Measurements from ENCODE around the gene VAV2.
"Not testable (repeated sequence)": the region's sequence is repeated elsewhere in the genome, so short reads cannot be mapped to it uniquely, and the experiment has no call there.

Gene VAV2

GRCh38 chr9:133778336-133779013 lies 213.6 kb downstream of the VAV2 start:
- DNase-seq, result peak; percentile 9

GRCh38 chr9:133777871-133778270 lies 214.3 kb downstream of the VAV2 start:
- DNase-seq, result peak; percentile 14

GRCh38 chr9:133777068-133777791 lies 214.9 kb downstream of the VAV2 start:
- peak; percentile 9 for DNase-seq

- DNase-seq, result peak; percentile 12
These were observed 215.9 kb downstream of the VAV2 start for GRCh38 chr9:133775951-133776905.

- no peak for DNase-seq
These were observed 216.8 kb downstream of the VAV2 start for GRCh38 chr9:133775291-133775690.

GRCh38 chr9:133774799-133775198 lies 217.3 kb downstream of the VAV2 start:
- DNase-seq, result peak; percentile 4

GRCh38 chr9:133773889-133774655 lies 218.1 kb downstream of the VAV2 start:
- peak; percentile 9 for DNase-seq

- DNase-seq, result no peak
These were observed 219.5 kb downstream of the VAV2 start for GRCh38 chr9:133772581-133772980.

GRCh38 chr9:133771486-133772482 lies 220.3 kb downstream of the VAV2 start:
- DNase-seq, result peak; percentile 11

- no peak for DNase-seq
These were observed 221.9 kb downstream of the VAV2 start for GRCh38 chr9:133770076-133770777.

GRCh38 chr9:133769511-133770075 lies 222.5 kb downstream of the VAV2 start:
- no peak for DNase-seq

GRCh38 chr9:133768859-133769510 lies 223.1 kb downstream of the VAV2 start:
- no peak for DNase-seq

GRCh38 chr9:133768371-133768858 lies 223.7 kb downstream of the VAV2 start:
- DNase-seq, result no peak

- DNase-seq, result no peak
These were observed 224.5 kb downstream of the VAV2 start for GRCh38 chr9:133767625-133768024.

- DNase-seq, result no peak
These were observed 225.1 kb downstream of the VAV2 start for GRCh38 chr9:133767008-133767407.

- not testable (repeated sequence) for DNase-seq
These were observed 225.9 kb downstream of the VAV2 start for GRCh38 chr9:133766234-133766633.

GRCh38 chr9:133763272-133764183 lies 228.6 kb downstream of the VAV2 start:
- DNase-seq, result no peak

Data from right hindlimb (tissue), 1 donor.